Tibial nerve (tissue), 3 donors: ENCODE data around the gene ZNF624.

Experiments used
- POLR2A ChIP-seq, 2 donors: fragments of 450-650 bp; IDR thresholded peaks; one replicate each; pipeline ENCODE4 v1.6.1; 2017; ENCODE audit warnings: antibody characterized with exemption in 2 of 2, mild to moderate bottlenecking in 2 of 2, moderate library complexity in 2 of 2
- TF ChIP-seq, protein P1 (sequence below), 5 experiments: fragments of 200-600 bp in 3 of 5; fragments of 450-650 bp in 2 of 5; sonication (generic) in 3 of 5; IDR thresholded peaks; one replicate each; pipeline ENCODE4 v1.5.1; 2016 to 2019; ENCODE audit warnings: antibody characterized with exemption in 5 of 5, mild to moderate bottlenecking in 3 of 5, moderate library complexity in 2 of 5

DNA sequence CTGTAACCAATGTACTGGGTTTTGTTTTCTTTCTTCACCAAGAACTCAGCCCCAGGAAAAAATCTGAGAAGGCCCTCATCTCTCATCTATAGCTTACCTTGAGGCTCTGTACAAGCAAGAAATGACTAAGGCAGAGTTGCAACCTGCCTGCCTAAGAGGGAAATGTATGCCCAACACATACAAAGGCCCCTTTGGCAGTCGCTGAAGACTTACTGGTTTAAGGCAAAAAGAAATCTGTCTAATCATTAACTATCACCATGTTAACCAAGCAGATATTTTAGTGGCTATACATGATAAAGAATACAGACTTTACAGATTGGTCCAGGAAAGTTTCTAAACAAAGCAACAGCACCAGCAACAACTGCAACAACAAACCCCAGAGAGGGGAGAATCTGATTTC lies 14.2 kb downstream of the ZNF624 start:
- TF ChIP-seq POLR2A (IDR thresholded peaks at IDR 0.05) = no peak
- TF ChIP-seq, protein P1, sequence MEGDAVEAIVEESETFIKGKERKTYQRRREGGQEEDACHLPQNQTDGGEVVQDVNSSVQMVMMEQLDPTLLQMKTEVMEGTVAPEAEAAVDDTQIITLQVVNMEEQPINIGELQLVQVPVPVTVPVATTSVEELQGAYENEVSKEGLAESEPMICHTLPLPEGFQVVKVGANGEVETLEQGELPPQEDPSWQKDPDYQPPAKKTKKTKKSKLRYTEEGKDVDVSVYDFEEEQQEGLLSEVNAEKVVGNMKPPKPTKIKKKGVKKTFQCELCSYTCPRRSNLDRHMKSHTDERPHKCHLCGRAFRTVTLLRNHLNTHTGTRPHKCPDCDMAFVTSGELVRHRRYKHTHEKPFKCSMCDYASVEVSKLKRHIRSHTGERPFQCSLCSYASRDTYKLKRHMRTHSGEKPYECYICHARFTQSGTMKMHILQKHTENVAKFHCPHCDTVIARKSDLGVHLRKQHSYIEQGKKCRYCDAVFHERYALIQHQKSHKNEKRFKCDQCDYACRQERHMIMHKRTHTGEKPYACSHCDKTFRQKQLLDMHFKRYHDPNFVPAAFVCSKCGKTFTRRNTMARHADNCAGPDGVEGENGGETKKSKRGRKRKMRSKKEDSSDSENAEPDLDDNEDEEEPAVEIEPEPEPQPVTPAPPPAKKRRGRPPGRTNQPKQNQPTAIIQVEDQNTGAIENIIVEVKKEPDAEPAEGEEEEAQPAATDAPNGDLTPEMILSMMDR (IDR thresholded peaks at IDR 0.05) = no peak
